ENCODE data around the gene CUX1. TPM values are rescaled to one million over a fixed set of nuclear protein-coding genes. Genes with fewer than 3 reads are reported as not detected.

CUX1 gene
- total and polyA plus RNA-seq, 2 donors (not counting 1 experiment from before 2014, with no cell fraction given) = 10.8 to 86.5 TPM

DNA sequence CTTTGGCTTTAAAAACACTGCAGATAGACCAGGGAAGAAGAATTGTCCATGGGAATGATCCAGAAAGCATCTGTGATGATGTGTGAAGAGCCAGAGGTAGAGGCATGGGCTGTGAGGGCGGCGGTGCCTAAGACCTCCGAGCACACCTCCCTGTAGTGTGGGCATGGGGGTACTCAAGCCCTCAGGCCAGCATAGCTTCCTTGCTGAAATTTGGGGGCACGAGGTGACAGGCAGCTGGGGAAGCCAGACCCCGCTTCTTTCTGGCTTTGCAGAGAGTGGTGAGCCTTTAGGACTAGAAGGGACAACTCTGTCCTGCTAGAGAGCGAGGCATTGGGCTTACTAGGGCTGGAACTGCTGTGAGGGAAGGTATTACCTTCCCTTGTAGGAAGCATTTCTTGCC lies 281.6 kb downstream of the CUX1 start:
- ATAC-seq (ENCODE audit: low read depth) (no peak), DNase-seq (no peak)
- Histone ChIP-seq H4K20me1 (ENCODE audit: control insufficient read depth, insufficient read depth, low read length, poor library complexity, severe bottlenecking) (no peaks in the 10 kb centered on the region), H3K9ac (ENCODE audit: low read length) (no peak overlapping the region), H3K4me1 (ENCODE audit: control insufficient read depth in 2 of 2, insufficient read depth in 2 of 2, low read length in 2 of 2) (no peaks in the 10 kb centered on the region), H3K27ac (ENCODE audit: low read length in 2 of 2) (no peak overlapping the region), H3K79me2 (ENCODE audit: control insufficient read depth, insufficient read depth, low read length) (no peaks in the 10 kb centered on the region), H3K4me3 (ENCODE audit: control extremely low read depth in 1 of 5, extremely low read depth in 1 of 5, insufficient read depth in 1 of 5, low read depth in 2 of 5, low read length in 4 of 5) (no peak overlapping the region), H3K4me2 (replicated peaks; ENCODE audit: low read depth, low read length, poor library complexity, severe bottlenecking) (no peak overlapping the region), H2AFZ (ENCODE audit: insufficient read depth, low read depth, low read length, poor library complexity, severe bottlenecking) (no peak overlapping the region), H3K36me3 (replicated peaks in 1 of 2; ENCODE audit: control extremely low read depth in 1 of 2, control insufficient read depth in 1 of 2, extremely low read depth in 1 of 2, insufficient read depth in 2 of 2, low read length in 1 of 2) (peaks cover 0 to 12% of the 10 kb centered on the region in 2 experiments), H3K9me3 (ENCODE audit: control extremely low read depth in 1 of 3, control insufficient read depth in 2 of 3, insufficient read depth in 1 of 3, low read length in 2 of 3) (no peaks in the 10 kb centered on the region), H3K27me3 (replicated peaks in 1 of 4; ENCODE audit: control extremely low read depth in 1 of 4, control insufficient read depth in 3 of 4, insufficient read depth in 4 of 4, low read length in 3 of 4) (no peaks in the 10 kb centered on the region)
- WGBS (ENCODE audit: insufficient coverage) = 98% methylated on average over 6 of the region's 6 CpGs
- Mint-ChIP-seq H3K27me3 (no peaks in the 10 kb centered on the region), H3K4me1 (no peaks in the 10 kb centered on the region), H3K27ac (no peak overlapping the region), H3K4me3 (no peak overlapping the region), H3K9me3 (ENCODE audit: insufficient read depth) (no peaks in the 10 kb centered on the region)
- intact Hi-C loops (cut with micrococcal nuclease) = no loop called here
- no peak for TF ChIP-seq EZH2 (IDR thresholded peaks at IDR 0.05; ENCODE audit: borderline replicate concordance, insufficient read depth, low read depth, low read length, poor library complexity, severe bottlenecking)
- TF ChIP-seq, protein P1, sequence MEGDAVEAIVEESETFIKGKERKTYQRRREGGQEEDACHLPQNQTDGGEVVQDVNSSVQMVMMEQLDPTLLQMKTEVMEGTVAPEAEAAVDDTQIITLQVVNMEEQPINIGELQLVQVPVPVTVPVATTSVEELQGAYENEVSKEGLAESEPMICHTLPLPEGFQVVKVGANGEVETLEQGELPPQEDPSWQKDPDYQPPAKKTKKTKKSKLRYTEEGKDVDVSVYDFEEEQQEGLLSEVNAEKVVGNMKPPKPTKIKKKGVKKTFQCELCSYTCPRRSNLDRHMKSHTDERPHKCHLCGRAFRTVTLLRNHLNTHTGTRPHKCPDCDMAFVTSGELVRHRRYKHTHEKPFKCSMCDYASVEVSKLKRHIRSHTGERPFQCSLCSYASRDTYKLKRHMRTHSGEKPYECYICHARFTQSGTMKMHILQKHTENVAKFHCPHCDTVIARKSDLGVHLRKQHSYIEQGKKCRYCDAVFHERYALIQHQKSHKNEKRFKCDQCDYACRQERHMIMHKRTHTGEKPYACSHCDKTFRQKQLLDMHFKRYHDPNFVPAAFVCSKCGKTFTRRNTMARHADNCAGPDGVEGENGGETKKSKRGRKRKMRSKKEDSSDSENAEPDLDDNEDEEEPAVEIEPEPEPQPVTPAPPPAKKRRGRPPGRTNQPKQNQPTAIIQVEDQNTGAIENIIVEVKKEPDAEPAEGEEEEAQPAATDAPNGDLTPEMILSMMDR (IDR thresholded peaks at IDR 0.05) = no peak
- ChIA-PET CTCF (no interaction called here), POLR2A (no interaction called here)

DNA sequence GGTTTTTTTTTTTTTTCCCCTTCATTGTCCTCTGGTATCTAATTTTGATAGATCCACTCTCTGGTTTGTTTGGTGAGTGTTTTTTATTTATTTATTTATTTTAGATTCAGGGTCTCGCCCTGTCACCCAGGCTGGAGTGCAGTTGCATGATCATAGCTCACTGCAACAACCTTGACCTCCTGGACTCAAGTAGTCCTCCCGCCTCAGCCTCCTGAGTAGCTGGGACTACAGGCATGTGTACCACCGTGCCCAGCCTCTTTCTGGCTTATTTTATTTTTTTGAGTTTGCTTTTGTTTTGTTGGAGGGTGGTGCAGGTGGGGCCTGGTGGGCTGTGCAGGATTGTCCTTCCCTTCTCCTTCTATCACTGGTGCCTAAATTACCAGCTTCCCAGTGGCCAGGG lies 282.0 kb downstream of the CUX1 start:
- WGBS (ENCODE audit: insufficient coverage) = 100% methylated on average over 2 of the region's 3 CpGs
- no peaks in the 10 kb centered on the region for H3K27me3 Mint-ChIP-seq

More for the DNA sequence above, 282.0 kb downstream of the CUX1 start:
- intact Hi-C loops (cut with micrococcal nuclease) = no loop called here
- no peak overlapping the region for H3K27ac Mint-ChIP-seq
- Histone ChIP-seq H3K9ac (ENCODE audit: low read length) (no peak overlapping the region), H3K9me3 (ENCODE audit: control extremely low read depth in 1 of 3, control insufficient read depth in 2 of 3, insufficient read depth in 1 of 3, low read length in 2 of 3) (no peaks in the 10 kb centered on the region), H3K79me2 (ENCODE audit: control insufficient read depth, insufficient read depth, low read length) (no peaks in the 10 kb centered on the region), H3K36me3 (replicated peaks in 1 of 2; ENCODE audit: control extremely low read depth in 1 of 2, control insufficient read depth in 1 of 2, extremely low read depth in 1 of 2, insufficient read depth in 2 of 2, low read length in 1 of 2) (peaks cover 0 to 12% of the 10 kb centered on the region in 2 experiments), H3K4me3 (ENCODE audit: control extremely low read depth in 1 of 5, extremely low read depth in 1 of 5, insufficient read depth in 1 of 5, low read depth in 2 of 5, low read length in 4 of 5) (no peak overlapping the region), H3K27ac (ENCODE audit: low read length in 2 of 2) (no peak overlapping the region), H4K20me1 (ENCODE audit: control insufficient read depth, insufficient read depth, low read length, poor library complexity, severe bottlenecking) (no peaks in the 10 kb centered on the region), H2AFZ (ENCODE audit: insufficient read depth, low read depth, low read length, poor library complexity, severe bottlenecking) (no peak overlapping the region), H3K27me3 (replicated peaks in 1 of 4; ENCODE audit: control extremely low read depth in 1 of 4, control insufficient read depth in 3 of 4, insufficient read depth in 4 of 4, low read length in 3 of 4) (no peaks in the 10 kb centered on the region), H3K4me2 (replicated peaks; ENCODE audit: low read depth, low read length, poor library complexity, severe bottlenecking) (no peak overlapping the region), H3K4me1 (ENCODE audit: control insufficient read depth in 2 of 2, insufficient read depth in 2 of 2, low read length in 2 of 2) (no peaks in the 10 kb centered on the region)
- no peak overlapping the region for H3K4me3 Mint-ChIP-seq
- no peaks in the 10 kb centered on the region for H3K4me1 Mint-ChIP-seq
- DNase-seq (no peak), ATAC-seq (ENCODE audit: low read depth) (no peak)
- TF ChIP-seq, protein P1 (IDR thresholded peaks at IDR 0.05) = no peak
- TF ChIP-seq EZH2 (IDR thresholded peaks at IDR 0.05; ENCODE audit: borderline replicate concordance, insufficient read depth, low read depth, low read length, poor library complexity, severe bottlenecking) = no peak
- no peaks in the 10 kb centered on the region for H3K9me3 Mint-ChIP-seq (ENCODE audit: insufficient read depth)
- CTCF ChIA-PET = no interaction called here
- POLR2A ChIA-PET = no interaction called here
